ENCODE results near the gene LILRA6.

GRCh38 chr19:54254195-54254906, 11.8 kb upstream of the LILRA6 start:
- TF ChIP-seq POLR2A (IDR thresholded peaks at IDR 0.05; ENCODE audit: low read length) (no peak), GATA1 (IDR thresholded peaks at IDR 0.05; ENCODE audit: low read depth, low read length) (no peak)
